Mammary epithelial cell (primary cell): Measurements from ENCODE around the gene GUCA1C.

Experiments
- EZH2 ChIP-seq: IDR thresholded peaks from 2 replicates; pipeline ENCODE4 v1.6.1; 2012; ENCODE audit warnings: low read length, inconsistent platforms, borderline replicate concordance
- TF ChIP-seq, protein P1 (sequence below), 2 donors: IDR thresholded peaks in 1 of 2; conservative IDR thresholded peaks in 1 of 2; 2 replicates each; pipeline ENCODE4 v1.5.1; 2011 to 2012; ENCODE audit warnings: inconsistent platforms in 2 of 2, low read length in 2 of 2, mild to moderate bottlenecking in 2 of 2, control low read depth in 1 of 2, low read depth in 1 of 2; ENCODE audit not compliant: insufficient read depth in 1 of 2; ENCODE audit errors: extremely low read depth in 1 of 2

DNA sequence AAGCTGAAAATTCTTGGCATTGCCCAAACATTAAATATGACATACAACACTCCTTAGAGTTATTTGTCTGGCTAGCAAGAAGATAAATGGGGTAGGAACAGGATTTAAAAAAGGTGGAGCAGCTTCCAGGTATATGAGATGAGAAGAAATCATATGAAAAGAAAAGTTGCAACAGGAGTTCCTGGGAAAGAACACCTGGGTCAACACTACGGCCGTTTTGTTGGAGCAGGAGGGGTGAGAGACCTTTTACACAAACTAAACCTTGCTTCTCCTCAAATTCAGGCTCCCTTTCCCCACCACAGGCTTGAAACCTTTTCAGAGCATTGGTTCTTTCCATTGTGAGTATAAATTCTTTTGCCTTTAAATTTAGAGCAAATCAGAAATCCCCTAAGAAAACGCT, 18.8 kb upstream of the GUCA1C start:
- TF ChIP-seq, protein P1, sequence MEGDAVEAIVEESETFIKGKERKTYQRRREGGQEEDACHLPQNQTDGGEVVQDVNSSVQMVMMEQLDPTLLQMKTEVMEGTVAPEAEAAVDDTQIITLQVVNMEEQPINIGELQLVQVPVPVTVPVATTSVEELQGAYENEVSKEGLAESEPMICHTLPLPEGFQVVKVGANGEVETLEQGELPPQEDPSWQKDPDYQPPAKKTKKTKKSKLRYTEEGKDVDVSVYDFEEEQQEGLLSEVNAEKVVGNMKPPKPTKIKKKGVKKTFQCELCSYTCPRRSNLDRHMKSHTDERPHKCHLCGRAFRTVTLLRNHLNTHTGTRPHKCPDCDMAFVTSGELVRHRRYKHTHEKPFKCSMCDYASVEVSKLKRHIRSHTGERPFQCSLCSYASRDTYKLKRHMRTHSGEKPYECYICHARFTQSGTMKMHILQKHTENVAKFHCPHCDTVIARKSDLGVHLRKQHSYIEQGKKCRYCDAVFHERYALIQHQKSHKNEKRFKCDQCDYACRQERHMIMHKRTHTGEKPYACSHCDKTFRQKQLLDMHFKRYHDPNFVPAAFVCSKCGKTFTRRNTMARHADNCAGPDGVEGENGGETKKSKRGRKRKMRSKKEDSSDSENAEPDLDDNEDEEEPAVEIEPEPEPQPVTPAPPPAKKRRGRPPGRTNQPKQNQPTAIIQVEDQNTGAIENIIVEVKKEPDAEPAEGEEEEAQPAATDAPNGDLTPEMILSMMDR (conservative IDR thresholded peaks at IDR 0.05 in 1 of 2, IDR thresholded peaks at IDR 0.05 in 1 of 2; ENCODE audit: extremely low read depth in 1 of 2, insufficient read depth in 1 of 2, low read depth in 1 of 2, low read length in 2 of 2), result no peak
- TF ChIP-seq EZH2, result no peak
